Activated CD4-positive, alpha-beta memory T cell treated with anti-CD3 and anti-CD28 coated beads, Interleukin-2, amount 10 ng/mL, durations not matched to agents 7 days and 5 days (primary cell): ENCODE measurements around the gene PLK3. TPM values are rescaled to one million over a fixed set of nuclear protein-coding genes. Genes with fewer than 3 reads are reported as not detected.
"Not testable (repeated sequence)": the region's sequence is repeated elsewhere in the genome, so short reads cannot be mapped to it uniquely, and the experiment has no call there.

Experiments
- CTCF ChIA-PET: fragments of 350-600 bp; sonication (Branson Sonifier 250); formaldehyde crosslinking; loops from one replicate; lab custom pipeline; 2021; ENCODE audit warnings: antibody characterized with exemption, inconsistent platforms; lab: Charles Lee
- POLR2A ChIA-PET: fragments of 350-600 bp; sonication (Branson Sonifier 250); formaldehyde crosslinking; loops from one replicate; lab custom pipeline; 2021; ENCODE audit warnings: antibody characterized with exemption; lab: Charles Lee
- DNase-seq: peaks from one replicate; pipeline ENCODE4 v3.0.0-alpha.2; 2020
- H3K27ac Mint-ChIP-seq: one replicate; pipeline ENCODE4 v1.8.0; 2021; ENCODE audit warnings: mild to moderate bottlenecking, mixed read lengths
- H3K27me3 Mint-ChIP-seq: one replicate; pipeline ENCODE4 v1.8.0; 2021; ENCODE audit warnings: mixed read lengths
- H3K36me3 Mint-ChIP-seq: one replicate; pipeline ENCODE4 v1.8.0; 2021; ENCODE audit warnings: low read depth, mixed read lengths
- H3K4me1 Mint-ChIP-seq: one replicate; pipeline ENCODE4 v1.8.0; 2021; ENCODE audit warnings: mixed read lengths
- H3K4me3 Mint-ChIP-seq: one replicate; pipeline ENCODE4 v1.8.0; 2021; ENCODE audit warnings: mild to moderate bottlenecking, mixed read lengths
- H3K9me3 Mint-ChIP-seq: one replicate; pipeline ENCODE4 v1.8.0; 2021; ENCODE audit warnings: mixed read lengths
- total RNA-seq, 2 experiments: library from RNA; stranded (reverse); gene quantifications; one replicate each; pipeline ENCODE4 v1.2.3, GENCODE V29; 2021

Gene PLK3
- total RNA-seq, 2 experiments from 2014 or later = 62.8 to 63.5 TPM

- not testable (repeated sequence) for H3K9me3 Mint-ChIP-seq, H3K27ac Mint-ChIP-seq, DNase-seq, H3K27me3 Mint-ChIP-seq, H3K36me3 Mint-ChIP-seq, H3K4me3 Mint-ChIP-seq
- ChIA-PET CTCF (interaction anchor here (1.6 kb wide), 1 partner anchor 24 kb away, joined by 3 read pairs; the partner anchor contains the start of gene PLK3), POLR2A (interaction anchor here (1.8 to 11.9 kb wide), 3 partner anchors 20 to 103 kb away, joined by 3 to 960 read pairs (median 330); partner anchors contain the start of genes BTBD19, DYNLT4 and PLK3)
- peaks cover 20% of the 10 kb centered on the region for H3K4me1 Mint-ChIP-seq
Observed at GRCh38 chr1:44824392-44824791, 24.2 kb downstream of the PLK3 start.

GRCh38 chr1:44826375-44827196, 26.4 kb downstream of the PLK3 start:
- H3K4me1 Mint-ChIP-seq = peaks cover 4% of the 10 kb centered on the region
- POLR2A ChIA-PET = interaction anchor here (0.9 to 11.9 kb wide), 5 partner anchors 10 to 104 kb away, joined by 4 to 960 read pairs (median 4); partner anchors contain the start of genes BTBD19, DYNLT4, PLK3 and RNU5D-1
- no peak overlapping the region for H3K4me3 Mint-ChIP-seq
- no peak overlapping the region for H3K27ac Mint-ChIP-seq
- H3K27me3 Mint-ChIP-seq = no peaks in the 10 kb centered on the region
- CTCF ChIA-PET = interaction anchor here (0.6 to 1.0 kb wide), 3 partner anchors 10 to 18 kb away, joined by 3 read pairs; no protein-coding TSS in a partner anchor
- H3K9me3 Mint-ChIP-seq = no peaks in the 10 kb centered on the region
- H3K36me3 Mint-ChIP-seq = no peaks in the 10 kb centered on the region
- no peak for DNase-seq

- Mint-ChIP-seq H3K4me3 (no peak overlapping the region), H3K4me1 (peaks cover 4% of the 10 kb centered on the region), H3K36me3 (no peaks in the 10 kb centered on the region), H3K27ac (no peak overlapping the region), H3K9me3 (no peaks in the 10 kb centered on the region), H3K27me3 (no peaks in the 10 kb centered on the region)
- DNase-seq = no peak
- CTCF ChIA-PET = interaction anchor here (0.6 kb wide), 1 partner anchor 17 kb away, joined by 3 read pairs; no protein-coding TSS in a partner anchor
- POLR2A ChIA-PET = interaction anchor here (0.9 to 11.9 kb wide), 5 partner anchors 8 to 105 kb away, joined by 4 to 960 read pairs (median 4); partner anchors contain the start of genes BTBD19, DYNLT4, PLK3 and RNU5D-1
Observed at GRCh38 chr1:44827197-44828002, 27.2 kb downstream of the PLK3 start.

DNA sequence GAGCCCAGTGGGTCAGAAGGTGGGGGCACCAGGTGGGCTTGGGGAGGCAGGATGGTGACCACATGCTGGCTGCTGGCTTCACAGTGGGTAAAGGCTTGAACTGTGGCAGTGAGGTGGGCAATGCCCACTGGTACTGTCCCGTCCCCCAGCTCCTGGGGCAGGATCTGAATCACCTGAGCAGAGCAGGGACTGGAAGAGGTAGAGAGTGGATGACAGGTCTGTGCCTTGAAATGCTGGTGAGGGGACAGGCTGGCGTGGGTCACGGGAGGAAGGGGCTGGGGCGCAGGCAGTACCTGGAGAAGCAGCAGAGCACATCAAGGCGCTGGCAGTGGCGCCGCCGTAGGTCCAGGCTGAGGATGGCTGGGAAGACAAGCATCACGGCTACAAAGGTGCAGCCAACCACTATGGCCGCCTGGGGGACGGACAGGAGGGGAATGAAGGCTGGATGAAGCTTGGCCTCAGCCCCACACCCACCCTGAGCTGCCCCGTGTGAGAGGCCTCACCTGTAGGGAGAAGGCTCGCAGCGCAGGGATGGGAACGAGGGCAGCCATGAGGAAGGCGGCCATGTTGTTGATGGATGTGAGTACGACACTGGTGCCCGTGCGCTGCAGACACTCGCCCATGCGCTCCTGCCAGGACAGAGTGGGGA, 27.9 kb downstream of the PLK3 start:
- ChIA-PET POLR2A (interaction anchor here (1.0 to 11.9 kb wide), 4 partner anchors 9 to 106 kb away, joined by 4 to 960 read pairs (median 10); partner anchors contain the start of genes BTBD19, DYNLT4, PLK3 and RNU5D-1), CTCF (no interaction called here)
- DNase-seq = no peak
- Mint-ChIP-seq H3K27me3 (no peaks in the 10 kb centered on the region), H3K27ac (no peak overlapping the region), H3K4me1 (no peaks in the 10 kb centered on the region), H3K4me3 (no peak overlapping the region), H3K9me3 (no peaks in the 10 kb centered on the region), H3K36me3 (no peaks in the 10 kb centered on the region)

DNA sequence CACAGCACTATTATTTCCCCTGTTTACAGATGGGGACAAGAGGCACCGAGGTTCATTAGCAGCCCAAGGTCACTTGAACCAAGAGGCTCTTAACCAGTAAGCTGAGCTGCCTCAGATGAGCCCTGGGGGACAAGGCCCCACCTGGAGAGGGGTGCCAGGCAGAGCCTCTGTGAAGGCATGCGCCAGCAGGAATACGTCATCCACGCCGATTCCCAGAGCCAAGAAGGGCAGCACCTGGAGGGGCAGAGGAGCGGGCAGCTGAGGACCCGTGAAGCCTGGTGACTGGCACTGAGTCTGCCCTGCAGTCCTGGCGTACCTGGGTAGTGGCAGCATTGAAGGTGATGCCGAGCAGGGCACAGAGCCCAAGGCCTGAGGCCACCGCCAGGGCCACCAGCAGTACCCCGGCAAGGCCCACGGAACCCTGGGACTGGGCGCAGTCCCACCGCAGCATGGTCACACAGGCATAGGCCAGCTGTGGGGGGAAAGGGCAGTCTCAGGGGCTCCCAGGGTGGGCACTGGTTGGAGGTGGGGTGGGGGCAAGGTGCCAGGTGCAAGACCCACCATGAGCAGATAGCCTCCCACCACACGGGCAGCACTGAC, 28.8 kb downstream of the PLK3 start:
- ChIA-PET CTCF (no interaction called here), POLR2A (interaction anchor here (2.8 kb wide), 1 partner anchor 9 kb away, joined by 38 read pairs; no protein-coding TSS in a partner anchor)
- H3K4me1 Mint-ChIP-seq = no peaks in the 10 kb centered on the region

DNA sequence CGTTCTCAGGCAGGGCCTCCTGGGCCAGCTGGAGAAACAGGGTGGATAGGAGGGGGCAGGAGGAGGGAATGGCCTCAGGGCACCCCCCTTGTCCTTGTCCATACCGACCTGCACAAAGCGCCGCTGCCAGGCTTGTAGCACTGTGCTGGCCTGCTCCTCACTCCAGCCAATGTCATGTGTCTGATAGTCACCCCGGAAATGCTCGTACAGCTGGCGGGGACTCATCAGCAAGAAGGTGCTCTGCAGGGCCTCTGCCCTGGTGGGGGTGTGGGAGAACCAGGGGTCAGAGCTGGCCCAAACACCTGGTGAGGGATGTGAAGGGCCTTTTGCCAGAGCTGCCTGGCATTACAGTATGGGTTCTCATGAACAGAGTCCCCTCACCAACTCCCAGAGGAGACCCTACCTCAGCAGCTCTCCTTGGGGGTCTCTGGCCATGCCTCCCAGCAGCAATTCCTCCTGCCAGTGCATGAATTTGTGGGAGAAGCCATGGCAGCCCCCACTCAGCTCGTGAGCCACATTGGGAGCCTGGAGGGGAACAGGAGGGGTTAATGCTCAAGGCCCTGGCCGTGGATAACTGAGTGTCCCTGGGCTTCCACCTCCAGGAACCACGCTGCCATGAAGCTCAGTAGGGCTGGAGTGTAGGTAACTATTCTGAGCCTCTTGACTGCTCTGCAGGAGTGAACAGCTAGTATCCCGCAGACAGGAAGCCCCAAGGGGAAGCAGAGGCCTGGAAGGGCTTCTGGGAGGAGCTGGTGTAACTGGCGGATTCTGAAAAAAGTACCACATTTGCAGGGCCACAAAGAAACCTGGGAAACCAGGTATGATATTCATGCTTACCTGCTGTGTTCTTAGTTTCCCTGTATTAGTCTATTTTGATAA, 29.6 kb downstream of the PLK3 start:
- Mint-ChIP-seq H3K4me3 (no peak overlapping the region), H3K9me3 (no peaks in the 10 kb centered on the region), H3K27me3 (no peaks in the 10 kb centered on the region), H3K36me3 (no peaks in the 10 kb centered on the region), H3K27ac (no peak overlapping the region), H3K4me1 (no peaks in the 10 kb centered on the region)
- DNase-seq = no peak
- POLR2A ChIA-PET = interaction anchor here (1.4 to 2.8 kb wide), 2 partner anchors 9 to 29 kb away, joined by 7 to 38 read pairs; partner anchors contain the start of gene PLK3
- CTCF ChIA-PET = interaction anchor here (0.9 kb wide), 1 partner anchor 9 kb away, joined by 3 read pairs; no protein-coding TSS in a partner anchor

More for the DNA sequence above, 28.8 kb downstream of the PLK3 start:
- Mint-ChIP-seq H3K36me3 (no peaks in the 10 kb centered on the region), H3K4me3 (no peak overlapping the region), H3K27me3 (no peaks in the 10 kb centered on the region), H3K9me3 (no peaks in the 10 kb centered on the region), H3K27ac (no peak overlapping the region)
- DNase-seq = no peak

DNA sequence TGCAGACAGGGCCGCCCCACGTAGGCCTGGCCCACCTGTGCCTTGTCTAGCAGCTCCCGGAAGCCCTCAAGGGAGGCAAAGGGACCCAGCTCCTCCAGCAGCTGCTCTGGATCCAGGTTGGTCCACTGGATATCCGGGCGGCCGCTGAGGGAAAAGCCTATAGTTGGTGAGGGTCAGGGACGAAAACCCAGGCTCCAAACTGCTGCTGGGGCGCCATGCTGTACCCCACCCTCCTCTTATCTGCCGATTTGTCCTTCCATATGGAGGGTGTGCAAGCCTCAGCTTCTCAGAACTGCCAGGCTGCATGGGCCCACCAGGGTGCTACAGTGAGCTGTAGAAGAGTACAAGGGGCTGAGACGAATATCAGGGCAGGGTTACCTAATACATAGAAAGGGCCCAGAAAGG, 30.7 kb downstream of the PLK3 start:
- CTCF ChIA-PET = no interaction called here
- no peak overlapping the region for H3K27ac Mint-ChIP-seq
- POLR2A ChIA-PET = interaction anchor here (0.7 to 2.8 kb wide), 6 partner anchors 11 to 155 kb away, joined by 3 to 38 read pairs (median 3); partner anchors contain the start of genes PLK3 and PTCH2

GRCh38 chr1:44831516-44831915, 31.3 kb downstream of the PLK3 start:
- H3K4me3 Mint-ChIP-seq = no peak overlapping the region
- ChIA-PET CTCF (interaction anchor here (1.2 kb wide), 1 partner anchor 31 kb away, joined by 3 read pairs; the partner anchor contains the start of gene PLK3), POLR2A (interaction anchor here (0.7 to 2.8 kb wide), 3 partner anchors 11 to 46 kb away, joined by 3 to 38 read pairs (median 3); no protein-coding TSS in a partner anchor)
- H3K27me3 Mint-ChIP-seq = no peaks in the 10 kb centered on the region
- no peaks in the 10 kb centered on the region for H3K36me3 Mint-ChIP-seq
- H3K27ac Mint-ChIP-seq = no peak overlapping the region
- H3K9me3 Mint-ChIP-seq = no peaks in the 10 kb centered on the region
- peaks cover 7% of the 10 kb centered on the region for H3K4me1 Mint-ChIP-seq
- DNase-seq = no peak

More for the DNA sequence above, 30.7 kb downstream of the PLK3 start:
- Mint-ChIP-seq H3K9me3 (no peaks in the 10 kb centered on the region), H3K4me1 (peaks cover 4% of the 10 kb centered on the region), H3K4me3 (no peak overlapping the region), H3K27me3 (no peaks in the 10 kb centered on the region), H3K36me3 (no peaks in the 10 kb centered on the region)
- DNase-seq = no peak

GRCh38 chr1:44832056-44832705, 32.0 kb downstream of the PLK3 start:
- CTCF ChIA-PET = interaction anchor here (1.2 kb wide), 1 partner anchor 32 kb away, joined by 3 read pairs; the partner anchor contains the start of gene PLK3
- Mint-ChIP-seq H3K4me1 (peaks cover 7% of the 10 kb centered on the region), H3K27ac (no peak overlapping the region)

DNA sequence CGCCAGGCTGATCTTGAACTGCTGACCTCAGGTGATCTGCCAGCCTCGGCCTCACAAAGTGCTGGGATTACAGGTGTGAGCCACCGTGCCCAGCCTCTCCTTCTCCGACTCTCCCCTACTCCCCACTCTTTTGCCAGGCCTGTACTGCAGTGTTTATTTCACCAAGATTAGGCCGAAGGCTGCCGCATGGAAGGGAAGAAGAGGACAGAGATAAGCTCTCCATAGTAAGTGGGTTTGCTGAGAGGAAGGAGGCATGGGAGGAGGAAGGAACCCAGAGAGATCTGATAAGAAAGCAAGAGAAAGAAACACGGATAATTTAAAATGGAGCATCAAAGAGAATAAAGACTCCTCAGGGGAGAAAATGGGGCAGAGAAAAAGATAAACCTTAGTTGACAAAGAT, 34.2 kb downstream of the PLK3 start:
- Mint-ChIP-seq H3K4me3 (no peak overlapping the region), H3K9me3 (no peaks in the 10 kb centered on the region), H3K4me1 (peaks cover 7% of the 10 kb centered on the region), H3K27ac (no peak overlapping the region), H3K36me3 (no peaks in the 10 kb centered on the region), H3K27me3 (no peaks in the 10 kb centered on the region)
- ChIA-PET POLR2A (interaction anchor here (1.0 to 4.0 kb wide), 2 partner anchors 15 to 34 kb away, joined by 3 to 16 read pairs; partner anchors contain the start of gene PLK3), CTCF (interaction anchor here (0.8 to 1.4 kb wide), 5 partner anchors 13 to 177 kb away, joined by 3 to 6 read pairs (median 4); partner anchors contain the start of genes HECTD3, PLK3 and UROD)
- no peak for DNase-seq

More at GRCh38 chr1:44832056-44832705, 32.0 kb downstream of the PLK3 start:
- Mint-ChIP-seq H3K9me3 (no peaks in the 10 kb centered on the region), H3K27me3 (no peaks in the 10 kb centered on the region), H3K36me3 (no peaks in the 10 kb centered on the region), H3K4me3 (no peak overlapping the region)
- POLR2A ChIA-PET = interaction anchor here (1.1 to 1.2 kb wide), 2 partner anchors 13 to 47 kb away, joined by 3 to 6 read pairs; no protein-coding TSS in a partner anchor
- no peak for DNase-seq
